ENCODE results near the gene SLC1A3.

The SLC1A3 gene

GRCh38 chr5:36599986-36600779 lies 6.2 kb upstream of the SLC1A3 start:
- no peak for DNase-seq (ENCODE audit: low read depth in 2 of 2)

- no peak for DNase-seq (ENCODE audit: low read depth in 2 of 2)
Observed at GRCh38 chr5:36600917-36601527, 5.4 kb upstream of the SLC1A3 start.

- no peak for DNase-seq (ENCODE audit: low read depth in 2 of 2)
Observed at GRCh38 chr5:36602704-36603321, 3.6 kb upstream of the SLC1A3 start.

- DNase-seq (ENCODE audit: low read depth in 2 of 2), result no peak
Observed at GRCh38 chr5:36605241-36605640, 1.2 kb upstream of the SLC1A3 start.

GRCh38 chr5:36606036-36606427 lies 374 bp upstream of the SLC1A3 start:
- no peak for DNase-seq (ENCODE audit: low read depth in 2 of 2)

GRCh38 chr5:36607114-36607571 lies 737 bp downstream of the SLC1A3 start:
- no peak for DNase-seq (ENCODE audit: low read depth in 2 of 2)

GRCh38 chr5:36607838-36608783 lies 1.7 kb downstream of the SLC1A3 start:
- DNase-seq (ENCODE audit: low read depth in 2 of 2), result no peak

- DNase-seq (ENCODE audit: low read depth in 2 of 2), result no peak
Observed at GRCh38 chr5:36610621-36611020, 4.2 kb downstream of the SLC1A3 start.

- no peak for DNase-seq (ENCODE audit: low read depth in 2 of 2)
Observed at GRCh38 chr5:36611520-36612274, 5.3 kb downstream of the SLC1A3 start.

GRCh38 chr5:36613241-36613640 lies 6.8 kb downstream of the SLC1A3 start:
- DNase-seq (ENCODE audit: low read depth in 2 of 2), result no peak

- no peak for DNase-seq (ENCODE audit: low read depth in 2 of 2)
Observed at GRCh38 chr5:36613771-36614656, 7.6 kb downstream of the SLC1A3 start.

- no peak for DNase-seq (ENCODE audit: low read depth in 2 of 2)
Observed at GRCh38 chr5:36614657-36615308, 8.4 kb downstream of the SLC1A3 start.

GRCh38 chr5:36619012-36619635 lies 12.7 kb downstream of the SLC1A3 start:
- no peak for DNase-seq (ENCODE audit: low read depth in 2 of 2)

- no peak for DNase-seq (ENCODE audit: low read depth in 2 of 2)
Observed at GRCh38 chr5:36621985-36622384, 15.6 kb downstream of the SLC1A3 start.

- no peak for DNase-seq (ENCODE audit: low read depth in 2 of 2)
Observed at GRCh38 chr5:36623832-36624231, 17.4 kb downstream of the SLC1A3 start.

GRCh38 chr5:36624277-36624676 lies 17.9 kb downstream of the SLC1A3 start:
- no peak for DNase-seq (ENCODE audit: low read depth in 2 of 2)

- no peak for DNase-seq (ENCODE audit: low read depth in 2 of 2)
Observed at GRCh38 chr5:36628695-36629094, 22.3 kb downstream of the SLC1A3 start.

- no peak for DNase-seq (ENCODE audit: low read depth in 2 of 2)
Observed at GRCh38 chr5:36629729-36630128, 23.3 kb downstream of the SLC1A3 start.
